NCI-H1048 (cell line): ENCODE results near the gene ZSWIM4.

Experiments
- DNase-seq: peaks from one replicate; lab custom pipeline; 2025; lab: John Stamatoyannopoulos, UW

Gene ZSWIM4

DNA sequence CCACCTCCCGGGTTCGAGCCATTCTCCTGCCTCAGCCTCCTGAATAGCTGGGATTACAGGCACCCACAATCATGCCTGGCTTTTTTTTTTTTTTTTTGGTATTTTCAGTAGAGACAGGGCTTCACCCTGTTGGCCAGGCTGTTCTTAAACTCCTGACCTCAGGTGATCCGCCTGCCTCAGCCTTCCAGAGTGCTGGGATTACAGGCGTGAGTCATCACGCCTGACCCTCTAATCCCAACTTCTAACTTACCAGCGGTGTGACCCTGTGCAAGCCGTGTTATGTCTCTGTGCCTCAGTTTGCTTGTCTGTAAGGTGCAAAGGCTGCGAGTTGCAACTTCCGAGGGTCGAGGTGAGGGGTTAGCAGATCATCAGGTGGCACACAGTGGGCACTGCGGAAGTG lies 17.3 kb downstream of the ZSWIM4 start:
- DNase-seq = no peak

DNA sequence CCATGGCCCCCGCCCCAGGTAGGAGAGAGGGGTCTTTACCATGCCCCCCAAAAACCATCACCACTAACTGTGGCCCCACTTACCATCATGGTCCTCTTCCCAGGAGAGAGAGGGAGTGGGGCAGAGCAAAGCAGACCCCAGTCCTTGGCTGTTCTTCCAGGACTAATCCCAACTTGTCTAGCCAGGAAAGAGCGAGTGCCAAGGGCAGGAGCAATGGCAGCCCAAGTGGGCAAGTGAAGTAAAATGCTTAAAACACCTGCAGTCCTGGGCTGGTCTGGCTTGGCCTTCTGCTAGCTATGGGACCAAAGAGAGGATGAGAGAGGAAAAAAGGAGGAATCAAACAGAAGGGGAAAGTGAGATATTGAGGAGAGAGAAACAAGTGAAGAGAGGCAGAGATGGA lies 17.9 kb downstream of the ZSWIM4 start:
- DNase-seq = no peak

DNA sequence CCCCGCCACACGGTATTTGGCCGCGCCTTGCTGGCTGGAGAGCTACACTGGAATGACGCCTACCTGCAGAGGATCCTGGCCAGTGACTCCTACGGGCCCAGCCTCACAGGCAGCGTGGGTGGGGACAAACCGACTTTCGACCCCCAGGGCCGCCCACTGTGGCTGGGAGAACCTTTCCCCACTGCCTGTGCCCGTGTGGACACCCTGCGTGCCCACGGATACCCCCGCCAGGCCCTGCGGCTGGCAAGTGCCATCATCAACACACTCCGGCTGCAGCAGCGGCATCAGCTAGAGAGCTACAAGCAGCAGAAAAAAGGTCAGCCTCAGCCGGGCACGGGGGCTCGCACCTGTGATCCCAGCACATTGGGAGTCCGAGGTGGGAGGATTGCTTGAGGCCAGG lies 19.3 kb downstream of the ZSWIM4 start:
- DNase-seq = no peak

DNA sequence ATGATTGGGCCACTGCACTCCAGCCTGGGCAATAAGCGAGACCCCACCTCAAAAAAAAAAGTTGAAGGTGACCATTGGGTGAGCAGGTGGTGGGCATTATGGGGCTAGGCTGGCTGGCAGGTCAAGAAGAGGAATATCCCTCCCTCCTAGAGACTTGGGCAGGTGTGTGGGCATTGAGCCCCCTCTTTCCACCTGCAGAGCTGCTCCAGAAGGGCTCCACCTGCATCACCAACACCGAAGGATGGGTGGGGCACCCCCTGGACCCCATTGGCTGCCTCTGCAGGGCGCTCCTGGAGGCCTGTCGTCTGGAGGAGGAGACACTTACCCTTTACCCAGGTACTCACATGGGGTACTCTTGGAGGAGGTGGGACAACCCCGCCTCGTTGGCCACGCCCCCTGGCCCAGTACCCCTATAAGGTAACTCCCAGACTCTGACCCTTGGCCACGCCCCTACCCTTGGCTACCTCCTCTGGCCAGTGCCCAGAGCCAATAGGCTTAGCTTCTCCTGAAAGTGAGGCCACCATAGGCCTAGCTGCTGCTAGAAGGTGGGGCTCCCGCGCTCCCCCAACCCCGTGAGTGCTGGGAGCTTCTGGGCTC lies 21.9 kb downstream of the ZSWIM4 start:
- peak; percentile 54 for DNase-seq

DNA sequence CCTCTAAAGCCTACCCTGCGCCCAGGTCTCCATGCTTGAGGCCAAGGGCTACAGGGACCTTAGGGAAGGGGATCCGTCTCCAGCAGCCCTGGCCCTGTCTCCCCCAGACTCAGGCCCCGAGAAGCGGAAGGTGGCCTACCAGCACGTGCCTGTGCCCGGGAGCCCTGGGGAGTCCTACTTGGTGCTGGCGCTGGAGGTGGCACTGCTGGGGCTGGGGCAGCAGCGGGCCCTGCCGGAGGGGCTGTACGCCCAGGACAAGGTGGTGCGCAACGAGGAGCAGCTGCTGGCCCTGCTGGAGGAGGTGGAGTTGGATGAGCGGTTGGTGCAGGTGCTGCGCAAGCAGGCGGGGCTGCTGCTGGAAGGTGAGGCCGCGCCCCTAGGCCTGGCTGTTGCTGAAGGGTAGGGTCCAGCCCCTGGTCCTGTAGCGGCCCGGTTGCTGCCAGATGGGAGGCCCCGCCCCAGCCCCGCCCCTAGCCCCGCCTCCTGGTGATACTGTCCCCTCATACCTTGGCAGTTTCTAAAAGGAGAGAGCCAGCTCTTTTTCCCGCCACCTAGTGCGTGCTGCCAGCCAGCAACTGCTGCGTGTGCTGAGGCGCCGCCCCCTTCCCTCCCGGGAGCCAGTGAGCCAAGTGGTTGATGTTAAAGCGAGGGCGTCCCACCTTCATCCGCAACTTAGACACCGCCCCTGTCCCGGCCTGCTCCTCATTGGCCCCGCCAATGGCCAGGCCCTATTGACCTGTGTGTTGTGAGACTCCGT lies 22.6 kb downstream of the ZSWIM4 start:
- peak; percentile 86 for DNase-seq

DNA sequence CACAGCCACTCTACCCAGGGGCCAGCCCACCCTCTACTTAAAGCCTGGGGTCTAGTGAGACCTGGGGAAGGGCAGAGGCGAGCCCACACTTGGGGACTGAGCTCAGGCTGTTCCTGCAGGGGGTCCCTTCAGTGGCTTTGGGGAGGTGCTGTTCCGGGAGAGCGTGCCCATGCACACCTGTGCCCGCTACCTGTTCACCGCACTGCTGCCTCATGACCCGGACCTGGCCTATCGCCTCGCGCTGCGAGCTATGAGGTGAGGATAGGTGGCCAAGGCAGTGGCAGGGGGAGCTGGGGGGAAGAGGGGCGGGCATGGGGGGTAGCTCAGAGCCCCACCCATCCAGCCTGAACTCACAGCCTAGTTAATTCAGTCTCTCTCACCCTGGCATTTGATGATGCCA lies 24.0 kb downstream of the ZSWIM4 start:
- DNase-seq = no peak

DNA sequence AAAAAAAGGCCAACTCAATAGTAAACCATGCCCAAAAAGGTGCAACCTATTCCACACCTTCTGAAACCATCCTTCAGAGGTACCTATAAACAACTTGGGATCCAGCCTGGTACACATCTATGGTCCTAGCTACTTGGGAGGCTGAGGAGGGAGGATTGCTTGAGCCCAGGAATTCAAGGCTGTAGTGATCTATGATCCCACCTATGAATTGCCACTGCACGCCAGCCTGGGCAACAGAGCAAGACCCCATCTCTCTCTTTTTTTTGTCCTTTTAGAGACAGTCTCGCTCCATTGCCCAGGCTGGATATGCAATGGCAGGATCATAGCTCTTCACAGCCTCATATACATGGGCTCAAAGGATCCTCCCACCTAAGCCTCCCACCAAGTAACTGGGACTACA lies 26.0 kb downstream of the ZSWIM4 start:
- no peak for DNase-seq

DNA sequence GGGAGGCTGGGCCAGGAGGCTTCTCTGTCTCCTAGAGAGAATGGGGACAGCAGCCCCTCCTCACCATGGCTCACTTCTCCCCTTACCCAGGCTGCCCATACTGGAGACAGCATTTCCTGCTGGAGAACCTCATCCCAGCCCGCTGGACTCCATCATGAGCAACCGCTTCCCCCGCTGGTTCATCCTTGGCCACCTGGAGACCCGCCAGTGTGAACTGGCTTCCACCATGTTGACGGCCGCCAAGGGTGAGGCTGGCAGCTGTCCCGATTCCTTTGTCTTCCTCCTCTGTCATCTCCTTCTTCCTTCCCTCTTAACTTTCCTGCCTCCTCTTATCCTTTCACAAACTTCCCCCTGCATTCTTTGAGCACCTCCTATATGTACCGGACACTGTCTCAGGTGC lies 28.0 kb downstream of the ZSWIM4 start:
- no peak for DNase-seq

DNA sequence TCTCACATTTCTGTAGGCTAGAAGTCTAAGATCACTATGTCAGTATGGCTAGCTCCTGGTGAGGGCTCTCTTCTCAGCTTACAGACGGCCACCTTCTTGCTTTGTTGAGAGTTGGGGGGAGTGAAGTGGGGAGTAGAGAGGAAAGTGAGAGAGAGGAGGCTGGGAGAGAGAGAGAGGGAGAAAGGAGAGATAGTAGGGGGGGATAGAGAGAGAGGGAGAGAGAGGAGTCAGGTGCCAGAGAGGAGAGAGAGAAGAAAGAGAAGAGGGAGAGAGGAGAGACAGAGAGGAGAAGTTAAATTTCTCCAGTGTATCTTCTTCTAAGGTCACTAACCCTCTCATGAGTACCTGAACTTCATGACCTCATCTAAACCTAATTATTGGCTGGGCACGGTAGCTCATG lies 28.7 kb downstream of the ZSWIM4 start:
- DNase-seq = no peak

DNA sequence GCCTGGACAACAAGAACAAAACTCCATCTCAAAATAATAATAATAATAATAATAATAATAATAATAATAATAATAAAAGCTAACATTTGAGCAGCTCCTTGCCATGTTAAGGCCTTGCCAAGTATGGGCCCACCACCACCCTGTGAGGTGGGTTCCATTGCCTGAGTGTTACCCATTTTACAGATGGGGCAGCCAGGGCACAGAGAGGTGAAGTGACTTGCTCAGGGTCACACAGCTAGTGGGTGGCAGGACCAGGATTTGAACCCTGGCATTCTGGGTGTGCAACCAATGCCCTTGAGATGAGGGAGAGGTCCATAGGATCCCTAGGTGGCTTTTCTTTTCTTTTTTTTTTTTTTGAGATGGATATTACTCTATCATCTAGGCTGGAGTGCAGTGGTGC lies 29.5 kb downstream of the ZSWIM4 start:
- DNase-seq = no peak

DNA sequence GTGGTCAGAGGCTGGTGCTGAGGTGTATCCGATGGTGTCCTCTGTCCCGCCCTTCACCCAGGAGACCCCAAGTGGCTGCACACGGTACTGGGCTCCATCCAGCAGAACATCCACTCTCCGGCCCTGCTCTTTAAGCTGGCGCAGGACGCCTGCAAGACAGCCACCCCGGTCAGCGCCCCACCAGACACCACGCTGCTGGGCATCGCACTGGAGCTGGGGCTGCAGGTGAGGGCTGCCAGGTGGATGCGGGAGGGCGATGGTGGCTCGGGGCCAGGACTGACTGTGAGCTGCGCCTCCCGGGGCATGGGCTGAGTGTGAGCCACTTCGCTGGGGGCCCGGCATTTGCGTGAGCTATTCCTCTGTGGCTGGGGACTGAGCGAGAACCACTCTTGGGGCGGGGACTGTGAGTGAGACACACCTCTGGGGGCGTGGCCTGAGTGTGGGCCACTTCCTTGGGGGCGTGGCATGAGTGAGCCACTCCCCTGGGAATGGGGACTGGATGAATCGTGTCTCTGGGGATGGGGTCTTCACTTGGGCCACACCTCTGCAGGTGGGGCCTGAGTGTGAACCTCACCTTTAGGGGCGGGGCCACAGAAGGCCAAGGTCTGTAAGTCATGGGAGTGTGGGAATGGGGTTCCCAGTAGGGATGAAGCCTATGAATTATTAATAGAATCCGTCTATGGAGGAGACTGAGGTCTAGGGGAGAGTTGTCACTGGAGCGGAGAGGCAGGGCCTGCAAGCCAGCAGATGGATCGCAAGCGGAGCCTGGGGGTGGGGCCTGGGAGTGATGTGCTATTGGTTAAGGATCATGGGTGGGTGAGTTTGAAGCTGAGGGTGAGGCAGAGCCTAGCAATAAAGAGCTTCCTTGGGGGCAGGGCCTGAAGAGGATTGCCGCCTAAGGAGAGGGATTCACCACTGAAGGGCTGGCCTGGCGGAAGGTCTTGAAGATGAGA lies 30.5 kb downstream of the ZSWIM4 start:
- no peak for DNase-seq

DNA sequence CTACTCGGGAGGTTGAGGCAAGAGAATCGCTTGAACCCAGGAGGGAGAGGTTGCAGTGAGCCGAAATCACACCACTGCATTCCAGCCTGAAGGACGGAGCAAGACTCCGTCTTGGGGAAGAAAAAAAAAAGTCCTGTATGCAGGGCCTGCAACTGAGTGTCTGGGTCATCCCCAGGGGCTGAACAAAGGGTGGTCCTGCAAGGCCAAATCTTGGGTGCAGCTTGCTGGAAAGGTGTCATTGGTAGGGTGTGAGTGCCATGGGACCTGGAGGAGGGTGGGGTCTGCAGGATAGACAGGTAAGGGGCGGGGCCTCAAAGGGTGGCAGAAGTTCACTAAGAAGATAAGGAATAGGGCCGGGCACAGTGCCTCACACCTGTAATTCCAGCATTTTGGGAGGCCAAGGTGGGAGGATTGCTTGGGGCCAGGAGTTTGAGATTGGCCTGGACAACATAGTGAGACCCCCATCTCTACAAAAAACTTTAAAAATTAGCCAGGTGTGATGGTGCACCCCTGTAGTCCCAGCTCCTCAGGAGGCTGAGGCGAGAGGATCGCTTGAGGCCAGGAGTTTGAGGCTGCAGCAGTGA lies 31.5 kb downstream of the ZSWIM4 start:
- no peak for DNase-seq

DNA sequence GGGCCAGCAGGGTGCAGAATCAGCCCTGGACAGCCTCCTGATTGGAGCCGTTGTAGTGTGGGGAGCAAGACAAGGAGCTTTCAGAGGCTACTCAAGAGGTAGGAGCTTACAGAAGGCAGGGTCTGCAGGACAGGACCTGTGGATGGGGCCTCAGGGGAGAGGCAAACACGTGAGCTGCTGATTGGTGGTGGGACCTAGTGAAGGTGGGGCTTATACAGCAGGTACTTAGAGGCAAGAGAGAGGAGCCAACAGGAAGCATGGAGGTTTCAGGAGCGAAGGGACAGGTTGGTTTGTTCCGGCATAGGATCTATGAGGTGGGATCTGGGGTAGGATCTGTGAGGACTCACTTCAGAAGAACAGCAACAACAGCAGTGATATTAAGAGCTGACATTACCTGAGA lies 32.4 kb downstream of the ZSWIM4 start:
- DNase-seq = no peak

DNA sequence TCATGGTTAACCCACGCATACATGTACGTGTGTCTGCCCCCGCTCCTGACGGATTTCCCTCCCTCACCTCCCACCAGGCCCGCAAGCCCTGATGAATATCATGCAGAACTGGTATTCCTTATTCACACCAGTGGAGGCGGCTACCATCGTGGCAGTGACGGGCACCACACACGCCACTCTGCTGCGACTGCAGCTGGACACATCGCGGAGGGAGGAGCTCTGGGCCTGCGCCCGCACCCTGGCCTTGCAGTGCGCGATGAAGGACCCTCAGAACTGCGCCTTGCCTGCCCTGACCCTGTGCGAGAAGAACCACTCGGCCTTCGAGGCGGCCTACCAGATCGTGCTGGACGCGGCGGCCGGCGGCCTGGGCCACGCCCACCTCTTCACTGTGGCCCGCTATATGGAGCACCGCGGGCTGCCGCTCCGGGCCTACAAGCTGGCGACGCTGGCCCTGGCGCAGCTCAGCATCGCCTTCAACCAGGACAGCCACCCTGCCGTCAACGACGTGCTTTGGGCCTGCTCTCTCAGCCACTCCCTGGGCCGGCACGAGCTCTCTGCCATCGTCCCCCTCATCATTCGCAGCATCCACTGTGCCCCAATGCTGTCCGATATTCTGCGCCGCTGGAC lies 35.0 kb downstream of the ZSWIM4 start:
- no peak for DNase-seq

DNA sequence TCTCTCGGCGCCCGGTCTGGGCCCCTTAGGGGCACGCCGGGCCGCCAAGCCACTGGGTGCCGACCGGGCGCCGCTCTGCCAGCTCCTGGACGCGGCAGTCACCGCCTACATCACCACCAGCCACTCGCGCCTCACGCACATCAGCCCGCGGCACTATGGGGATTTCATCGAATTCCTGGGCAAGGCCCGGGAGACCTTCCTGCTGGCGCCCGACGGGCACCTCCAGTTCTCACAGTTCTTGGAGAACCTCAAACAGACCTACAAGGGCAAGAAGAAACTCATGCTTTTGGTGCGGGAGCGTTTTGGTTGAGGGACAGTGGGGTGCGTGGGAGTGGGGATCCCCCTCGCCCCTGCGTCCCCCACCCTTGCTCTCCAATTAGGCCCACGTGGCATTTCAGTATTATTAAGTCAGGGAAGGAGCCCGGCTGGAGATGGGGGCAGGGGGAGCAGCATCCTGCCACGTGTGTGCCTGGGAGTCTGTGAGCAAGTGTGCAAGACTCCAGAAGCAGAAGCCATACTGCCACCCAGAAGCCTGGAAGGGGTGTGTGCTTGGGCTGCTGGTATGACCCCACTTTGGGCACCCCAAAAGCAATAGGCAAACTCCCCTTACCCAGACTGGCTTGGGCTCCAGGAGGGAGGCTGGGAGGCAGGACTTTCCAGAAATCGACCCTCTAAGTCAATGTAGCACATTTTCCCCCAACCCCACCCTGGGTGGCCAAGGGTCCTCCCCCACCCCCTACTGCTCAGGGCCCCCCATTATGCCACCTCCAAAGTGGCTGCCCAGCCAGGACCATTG lies 35.7 kb downstream of the ZSWIM4 start:
- DNase-seq = no peak

DNA sequence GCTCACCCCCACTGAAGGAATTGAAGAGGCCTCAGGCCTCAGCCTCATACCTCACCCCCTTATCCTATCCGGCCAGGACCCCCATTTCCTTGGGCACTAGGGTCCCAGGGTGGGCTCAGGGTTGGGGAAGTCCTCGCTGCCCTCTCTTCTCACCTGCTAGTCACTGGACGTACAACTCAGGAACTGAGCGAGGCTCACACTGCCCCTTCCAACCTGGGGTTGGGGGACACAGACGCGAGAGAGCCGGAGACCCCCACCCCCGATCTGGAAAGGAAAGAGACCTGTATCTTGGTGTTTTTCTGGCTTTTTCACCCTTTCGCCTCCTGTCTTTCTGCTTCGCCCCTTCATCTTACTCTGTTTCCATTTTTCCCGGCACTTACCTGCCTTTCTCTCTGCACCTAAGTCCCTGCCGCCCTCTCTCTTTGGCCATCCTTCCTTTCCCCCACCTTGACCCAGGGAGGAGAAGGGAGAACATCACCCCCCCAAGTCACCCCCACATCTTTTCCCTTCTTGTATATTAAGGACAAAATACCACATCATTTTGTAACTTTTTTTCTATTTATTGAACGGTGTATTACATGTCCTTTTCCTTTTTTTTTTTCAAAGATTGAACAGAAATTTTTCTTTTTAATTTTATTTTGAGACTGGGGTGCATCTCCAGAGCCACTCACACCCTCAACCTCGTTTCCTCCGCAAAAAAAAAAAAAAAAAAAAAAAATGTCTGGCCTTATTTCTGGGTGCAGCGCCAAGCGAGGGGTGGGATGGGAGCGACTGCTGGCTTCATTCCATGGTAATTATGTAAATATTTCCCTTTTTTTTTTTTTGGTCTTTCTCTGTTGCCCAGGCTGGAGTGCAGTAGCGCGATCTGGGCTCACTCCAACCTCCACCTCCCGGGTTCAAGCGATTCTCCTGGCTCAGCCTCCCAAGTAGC lies 36.6 kb downstream of the ZSWIM4 start:
- no peak for DNase-seq

DNA sequence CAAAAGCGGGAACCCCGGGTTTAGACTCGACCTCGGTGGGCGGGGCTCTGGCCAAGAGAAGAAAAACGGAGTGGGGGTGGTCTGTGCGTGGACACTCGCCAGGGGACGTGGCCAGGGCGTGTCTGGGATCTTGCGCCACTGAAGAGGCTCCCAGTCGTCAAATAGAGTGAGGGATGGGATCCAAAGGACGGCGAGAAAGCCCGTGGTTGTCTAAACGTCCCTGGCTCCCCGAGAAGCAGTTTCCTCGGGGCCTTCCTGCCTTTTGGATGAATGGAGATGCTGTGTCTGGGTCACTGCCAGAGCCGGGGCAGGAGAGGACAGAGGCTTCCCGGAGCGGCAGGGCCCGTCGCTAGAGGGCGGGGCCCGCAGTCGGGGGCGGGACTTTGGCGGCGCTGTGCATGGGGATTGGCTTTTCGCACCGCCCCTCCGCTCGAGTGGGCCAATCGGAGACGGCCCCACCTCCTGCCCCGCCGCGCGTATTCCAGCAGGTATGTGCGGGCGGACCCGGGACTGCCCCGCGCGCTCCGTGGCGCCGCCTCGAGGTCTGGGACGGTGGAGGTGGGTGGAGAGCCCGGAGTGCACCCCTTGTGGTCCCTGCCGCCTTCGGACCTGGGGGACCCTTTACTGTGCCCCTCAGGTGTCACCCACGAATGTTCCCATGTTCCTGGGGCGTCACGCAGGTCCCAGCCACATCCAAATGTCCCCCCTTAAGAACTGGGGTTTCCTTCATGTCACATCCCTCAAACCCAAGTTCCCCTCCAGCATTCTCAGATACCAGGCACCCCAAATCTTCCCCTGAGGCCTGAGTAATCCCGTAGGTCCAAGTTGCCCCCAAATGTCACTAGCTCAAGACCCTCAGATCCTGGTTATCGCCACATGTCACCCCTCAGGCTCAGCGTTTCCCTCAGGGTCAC lies 38.3 kb downstream of the ZSWIM4 start:
- DNase-seq = peak; percentile 82

DNA sequence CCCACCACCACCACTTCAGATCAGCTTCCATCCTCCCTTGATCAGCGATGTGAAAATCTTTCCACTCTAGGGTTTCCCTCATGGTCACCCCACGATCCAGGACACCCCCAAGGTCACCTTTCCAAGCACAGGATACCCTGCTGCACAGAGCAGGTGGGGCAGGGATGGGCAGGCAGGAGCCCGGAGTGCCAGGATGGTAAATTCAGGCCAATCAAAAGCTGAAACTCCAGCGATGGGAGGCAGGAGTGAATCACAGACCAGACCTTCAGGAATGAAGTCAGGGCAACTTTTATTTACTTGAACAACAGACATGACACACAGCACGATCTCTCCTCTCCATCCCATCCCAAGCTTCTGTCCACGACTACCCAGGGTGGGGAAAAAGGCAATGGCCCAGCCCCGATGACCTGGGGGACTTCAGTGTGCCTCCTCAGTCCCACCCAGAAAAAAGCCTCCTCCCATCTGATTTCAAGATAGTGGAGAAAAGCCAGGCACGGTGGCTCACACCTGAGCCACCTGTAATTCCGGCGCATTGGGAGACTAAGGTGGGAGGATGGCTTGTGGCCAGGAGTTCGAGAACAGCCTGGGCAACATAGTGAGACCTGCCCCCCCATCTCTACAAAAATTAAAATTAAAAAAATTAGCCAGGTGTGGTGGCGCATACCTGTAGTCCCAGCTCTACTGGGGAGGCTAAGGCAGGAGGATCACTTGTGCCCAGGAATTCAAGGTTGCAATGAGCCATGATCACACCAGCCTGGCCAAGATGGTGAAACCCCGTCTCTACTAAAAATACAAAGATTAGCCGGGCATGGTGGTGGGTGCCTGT lies 39.2 kb downstream of the ZSWIM4 start:
- no peak for DNase-seq
